HEK293T (cell line): ENCODE results near the gene FAM168A.

Source experiments
- ARNT ChIP-seq: fragments of 450-650 bp; IDR thresholded peaks from 2 replicates; pipeline ENCODE4 v1.6.1; 2017; ENCODE audit warnings: mild to moderate bottlenecking
- BHLHE40 ChIP-seq: fragments of 450-650 bp; IDR thresholded peaks from 2 replicates; pipeline ENCODE4 v1.6.1; 2016; ENCODE audit warnings: mild to moderate bottlenecking, moderate library complexity, borderline replicate concordance
- FOXA1 ChIP-seq: fragments of 450-650 bp; IDR thresholded peaks from 2 replicates; pipeline ENCODE4 v1.6.1; 2016; ENCODE audit warnings: mild to moderate bottlenecking
- FOXK2 ChIP-seq: fragments of 450-650 bp; IDR thresholded peaks from 2 replicates; pipeline ENCODE4 v1.6.1; 2016; ENCODE audit warnings: mild to moderate bottlenecking
- FOXM1 ChIP-seq: fragments of 450-650 bp; IDR thresholded peaks from 2 replicates; pipeline ENCODE4 v1.6.1; 2017; ENCODE audit warnings: mild to moderate bottlenecking, borderline replicate concordance
- HDGF ChIP-seq: fragments of 450-650 bp; IDR thresholded peaks from 2 replicates; pipeline ENCODE4 v1.6.1; 2017; ENCODE audit warnings: antibody characterized with exemption, borderline replicate concordance
- L3MBTL2 ChIP-seq: fragments of 450-650 bp; conservative IDR thresholded peaks from 2 replicates; pipeline ENCODE4 v1.6.1; 2016; ENCODE audit warnings: mild to moderate bottlenecking
- NFRKB ChIP-seq: fragments of 450-650 bp; IDR thresholded peaks from 2 replicates; pipeline ENCODE4 v1.6.1; 2016; ENCODE audit warnings: mild to moderate bottlenecking, moderate library complexity
- SP1 ChIP-seq: fragments of 450-650 bp; IDR thresholded peaks from 2 replicates; pipeline ENCODE4 v1.6.1; 2017
- TARDBP ChIP-seq: fragments of 450-650 bp; IDR thresholded peaks from 2 replicates; pipeline ENCODE4 v1.6.1; 2016
- ZNF384 ChIP-seq: fragments of 450-650 bp; IDR thresholded peaks from 2 replicates; pipeline ENCODE4 v1.6.1; 2016
- TF ChIP-seq, protein P1 (sequence below): fragments of 450-650 bp; IDR thresholded peaks from 2 replicates; pipeline ENCODE4 v1.6.1; 2016

DNA sequence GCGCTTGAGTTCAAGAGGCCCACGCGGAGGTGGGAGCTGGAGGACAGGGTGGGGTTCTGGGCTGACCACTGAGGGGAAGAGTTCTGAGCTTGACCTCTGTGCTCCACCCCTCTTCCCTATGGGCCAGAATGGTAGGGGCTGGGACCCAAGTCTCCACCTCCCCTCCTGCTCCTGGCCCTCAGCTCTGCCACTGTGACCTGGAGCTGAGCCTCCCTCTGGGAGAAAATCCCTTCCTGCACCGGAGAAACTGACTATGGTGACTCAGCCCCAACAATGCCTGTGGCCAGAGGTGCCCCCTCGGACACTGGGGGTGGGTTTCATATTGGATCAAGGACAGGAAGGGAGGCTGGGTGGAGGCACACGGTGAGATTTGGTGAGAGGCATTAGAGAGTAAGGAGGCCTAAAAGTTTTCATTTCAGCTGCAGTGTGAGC lies 198.7 kb downstream of the FAM168A start:
- no peak for TF ChIP-seq BHLHE40
- TF ChIP-seq HDGF, result no peak
- TF ChIP-seq FOXA1, result no peak
- TF ChIP-seq, protein P1, sequence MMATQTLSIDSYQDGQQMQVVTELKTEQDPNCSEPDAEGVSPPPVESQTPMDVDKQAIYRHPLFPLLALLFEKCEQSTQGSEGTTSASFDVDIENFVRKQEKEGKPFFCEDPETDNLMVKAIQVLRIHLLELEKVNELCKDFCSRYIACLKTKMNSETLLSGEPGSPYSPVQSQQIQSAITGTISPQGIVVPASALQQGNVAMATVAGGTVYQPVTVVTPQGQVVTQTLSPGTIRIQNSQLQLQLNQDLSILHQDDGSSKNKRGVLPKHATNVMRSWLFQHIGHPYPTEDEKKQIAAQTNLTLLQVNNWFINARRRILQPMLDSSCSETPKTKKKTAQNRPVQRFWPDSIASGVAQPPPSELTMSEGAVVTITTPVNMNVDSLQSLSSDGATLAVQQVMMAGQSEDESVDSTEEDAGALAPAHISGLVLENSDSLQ, result no peak
- no peak for TF ChIP-seq NFRKB
- TF ChIP-seq L3MBTL2, result no peak
- no peak for TF ChIP-seq SP1
- TF ChIP-seq FOXM1, result no peak
- no peak for TF ChIP-seq TARDBP
- TF ChIP-seq FOXK2, result no peak
- no peak for TF ChIP-seq ARNT
- no peak for TF ChIP-seq ZNF384
